ENCODE data around the gene MKRN2.

- TF ChIP-seq CTCF (IDR thresholded peaks at IDR 0.05) (peak in 1 of 6 experiments; percentile 15), POLR2A (IDR thresholded peaks at IDR 0.05) (no peak)
Observed at GRCh38 chr3:12541625-12542024, 15.3 kb upstream of the MKRN2 start.
